ENCODE results near the gene NEK8. TPM values are rescaled to one million over a fixed set of nuclear protein-coding genes. Genes with fewer than 3 reads are reported as not detected.

Gene NEK8
- total and polyA plus RNA-seq, 2 of the 8 experiments (the other 6 are each of a cell fraction or from before 2014, with no cell fraction given) = 14.9 to 23.3 TPM

GRCh38 chr17:28733346-28733745, 4.8 kb downstream of the NEK8 start:
- H3K36me3 ChIP-seq (ENCODE audit: control insufficient read depth in 2 of 4, insufficient read depth in 4 of 4, low read length in 3 of 4) = peaks cover 3 to 14% (median 8%) of the 10 kb centered on the region in 4 experiments; a peak in 6 of 8 replicates
- no peak overlapping the region for H2BK20ac ChIP-seq (ENCODE audit: low read length)
- no peak overlapping the region for H2BK12ac ChIP-seq (ENCODE audit: low read depth, low read length)
- DNase-seq (ENCODE audit: low read depth in 1 of 2, low spot score in 2 of 2) (no peak), FAIRE-seq (no peak)
- H4K91ac ChIP-seq (replicated peaks; ENCODE audit: insufficient read length, low read length) = no peak overlapping the region
- no peak overlapping the region for H2BK120ac ChIP-seq (replicated peaks; ENCODE audit: low read depth, low read length)
- no peak overlapping the region for H2BK5ac ChIP-seq (ENCODE audit: low read depth, low read length)
- WGBS, 2 experiments (ENCODE audit: extremely low coverage in 1 of 2, insufficient coverage in 1 of 2, insufficient read length in 1 of 2, insufficient replicate concordance in 2 of 2, low coverage in 1 of 2, low lambda C conversion rate in 2 of 2, missing lambda C conversion rate in 1 of 2) = 89% methylated on average over 1 of the region's 1 CpG; no CpG with 5 or more reads in 1 of the 2 experiments
- H3K4me1 ChIP-seq (replicated peaks in 1 of 4; ENCODE audit: control insufficient read depth in 3 of 4, insufficient read depth in 4 of 4, low read length in 3 of 4) = no peaks in the 10 kb centered on the region
- no peak overlapping the region for H3K23ac ChIP-seq (ENCODE audit: insufficient read length)
- no peak overlapping the region for H2AFZ ChIP-seq (ENCODE audit: low read length)
- no peaks in the 10 kb centered on the region for H3K27me3 ChIP-seq (replicated peaks in 1 of 4; ENCODE audit: control insufficient read depth in 3 of 4, extremely low read depth in 1 of 4, insufficient read depth in 3 of 4, low read length in 3 of 4)
- H2AK5ac ChIP-seq (ENCODE audit: low read depth, low read length) = no peak overlapping the region
- no peak overlapping the region for H4K8ac ChIP-seq (ENCODE audit: extremely low read depth, insufficient read depth, low read length)
- no peak overlapping the region for H3K4ac ChIP-seq (replicated peaks; ENCODE audit: insufficient read length, low read depth, low read length)
- no peaks in the 10 kb centered on the region for H3K9me3 ChIP-seq (ENCODE audit: insufficient read depth in 2 of 2, low read depth in 1 of 2, low read length in 1 of 2)
- H2BK15ac ChIP-seq (ENCODE audit: low read length) = no peak overlapping the region
- H3K9ac ChIP-seq (replicated peaks in 1 of 4; ENCODE audit: extremely low read depth in 1 of 4, low read depth in 3 of 4, low read length in 3 of 4) = no peak overlapping the region
- peaks cover 3% of the 10 kb centered on the region; the same call in 1 of the 2 replicates for H3K23me2 ChIP-seq (ENCODE audit: low read depth, low read length)
- H3K27ac ChIP-seq (ENCODE audit: low read depth, low read length) = no peak overlapping the region
- POLR2A ChIA-PET (ENCODE audit: partially characterized antibody) = interaction anchor here (0.8 to 17.6 kb wide), 5 partner anchors 9 to 173 kb away, joined by 3 to 813 read pairs (median 5); partner anchors contain the start of genes RPL23A and TRAF4
- TF ChIP-seq USF2 (IDR thresholded peaks at IDR 0.05; ENCODE audit: low read length) = no peak
- no peak for TF ChIP-seq TAF1 (IDR thresholded peaks at IDR 0.05; ENCODE audit: low read depth, low read length)
- TF ChIP-seq NRF1 (IDR thresholded peaks at IDR 0.05; ENCODE audit: low read depth, low read length) = no peak
- TF ChIP-seq BCL11A (IDR thresholded peaks at IDR 0.05; ENCODE audit: low read depth in 2 of 2, low read length in 2 of 2) = no peak
- TF ChIP-seq RAD21 (IDR thresholded peaks at IDR 0.05 in 1 of 2, conservative IDR thresholded peaks at IDR 0.05 in 1 of 2; ENCODE audit: low read depth in 2 of 2, low read length in 2 of 2) = no peak
- no peak for TF ChIP-seq POU5F1 (IDR thresholded peaks at IDR 0.05; ENCODE audit: low read depth, low read length)
- TF ChIP-seq EGR1 (IDR thresholded peaks at IDR 0.05; ENCODE audit: borderline replicate concordance, low read depth, low read length) = no peak
- peaks cover 2% of the 10 kb centered on the region; the same call in 1 of the 2 replicates for H3K79me1 ChIP-seq (ENCODE audit: low read depth, low read length)
- no peak overlapping the region for H3K4me2 ChIP-seq (ENCODE audit: insufficient read depth in 1 of 2, low read depth in 2 of 2, low read length in 2 of 2)
- no peak overlapping the region for H3K14ac ChIP-seq (ENCODE audit: insufficient read length)
- H3K56ac ChIP-seq (replicated peaks; ENCODE audit: insufficient read length, low read depth, low read length) = no peak overlapping the region
- peaks cover 0 to 5% of the 10 kb centered on the region in 2 experiments for H4K20me1 ChIP-seq (replicated peaks in 1 of 2; ENCODE audit: control insufficient read depth in 1 of 2, insufficient read depth in 2 of 2, low read length in 2 of 2)
- H4K5ac ChIP-seq (ENCODE audit: insufficient read length, low read depth, low read length) = no peak overlapping the region
- H3K4me3 ChIP-seq (ENCODE audit: extremely low read depth in 1 of 4, insufficient read depth in 2 of 4, low read depth in 3 of 4, low read length in 4 of 4) = no peak overlapping the region
- H3K18ac ChIP-seq (ENCODE audit: extremely low read depth, low read length) = no peak overlapping the region
- peaks cover 0 to 4% of the 10 kb centered on the region in 2 experiments; a peak in 1 of 4 replicates for H3K79me2 ChIP-seq (ENCODE audit: control insufficient read depth in 1 of 2, insufficient read depth in 2 of 2, low read length in 2 of 2)
- CTCF ChIA-PET (ENCODE audit: partially characterized antibody) = interaction anchor here (0.6 to 16.9 kb wide), 5 partner anchors 9 to 532 kb away, joined by 3 to 316 read pairs (median 3); no protein-coding TSS in a partner anchor
